ENCODE data around the gene RPL10. TPM values are rescaled to one million over a fixed set of nuclear protein-coding genes. Genes with fewer than 3 reads are reported as not detected.
"Not testable (repeated sequence)": the region's sequence is repeated elsewhere in the genome, so short reads cannot be mapped to it uniquely, and the experiment has no call there.

Gene RPL10
- total and polyA plus RNA-seq, 2 of the 13 experiments (the other 11 are each of a cell fraction or from before 2014, with no cell fraction given) = 2,381 to 4,713 TPM

DNA sequence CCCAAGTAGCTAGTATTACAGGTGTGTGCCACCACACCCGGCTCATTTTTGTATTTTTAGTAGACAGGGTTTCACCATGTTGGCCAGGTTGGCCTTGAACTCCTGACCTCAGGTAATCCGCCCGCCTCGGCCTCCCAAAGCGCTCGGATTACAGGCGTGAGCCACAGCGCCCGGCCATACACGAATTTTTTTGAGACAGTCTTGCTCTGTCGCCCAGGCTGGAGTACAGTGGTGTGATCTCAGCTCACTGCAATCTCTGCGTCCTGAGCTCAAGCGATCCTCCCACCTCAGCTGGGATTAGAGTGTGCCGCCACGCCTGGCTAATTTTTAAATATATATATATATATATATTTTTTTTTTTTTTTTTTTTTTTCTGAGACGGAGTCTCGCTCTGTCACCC lies 1.8 kb upstream of the RPL10 start:
- Histone ChIP-seq H4K20me1 (ENCODE audit: insufficient read depth, low read length) (peaks cover 21% of the 10 kb centered on the region; the same call in 1 of the 2 replicates), H3K79me2 (ENCODE audit: insufficient read depth, low read length) (peaks cover 21% of the 10 kb centered on the region), H3K36me3 (replicated peaks in 1 of 2; ENCODE audit: control insufficient read depth in 1 of 2, insufficient read depth in 2 of 2, low read length in 2 of 2) (peaks cover 6 to 22% of the 10 kb centered on the region in 2 experiments; a peak in 4 of 5 replicates), H3K4me1 (ENCODE audit: insufficient read depth, low read length) (peaks cover 25% of the 10 kb centered on the region)
- FAIRE-seq; H3K4me3 ChIP-seq (replicated peaks in 1 of 3; ENCODE audit: insufficient read depth in 1 of 3, low read depth in 2 of 3, low read length in 3 of 3); H3K27me3 ChIP-seq (ENCODE audit: control insufficient read depth in 1 of 2, insufficient read depth in 2 of 2, low read length in 2 of 2); H3K9ac ChIP-seq (ENCODE audit: insufficient read depth, low read depth, low read length); DNase-seq (ENCODE audit: low spot score); intact Hi-C loops (cut with micrococcal nuclease; ENCODE audit: unreplicated experiment); in situ Hi-C loops (cut with HindIII; ENCODE audit: extremely low pct_ligation_motif_present, low pct_unique_long_range_greater_than_20kb); H3K4me2 ChIP-seq (ENCODE audit: low read depth, low read length); H3K27ac ChIP-seq (ENCODE audit: extremely low read length, insufficient read depth, low read length); ATAC-seq; BruUV-seq (replicated peaks); H2AFZ ChIP-seq (ENCODE audit: low read length); H3K9me3 ChIP-seq (ENCODE audit: low read length); CTCF ChIA-PET (ENCODE audit: low intra/inter-chr PET ratio, low total read pairs): not testable (repeated sequence)
- 0 out of 2 replicates have a peak, but pooled peaks have one; percentile 38 for TF ChIP-seq ZNF460 (CRISPR knock-in tag; IDR thresholded peaks at IDR 0.05; ENCODE audit: borderline replicate concordance)
- 93% methylated on average over 16 of the region's 17 CpGs for WGBS (ENCODE audit: low lambda C conversion rate)
- POLR2A ChIA-PET = interaction anchor here (6.3 kb wide), 1 partner anchor 14 kb away, joined by 75 read pairs; the partner anchor contains the start of genes DNASE1L1 and TAFAZZIN

DNA sequence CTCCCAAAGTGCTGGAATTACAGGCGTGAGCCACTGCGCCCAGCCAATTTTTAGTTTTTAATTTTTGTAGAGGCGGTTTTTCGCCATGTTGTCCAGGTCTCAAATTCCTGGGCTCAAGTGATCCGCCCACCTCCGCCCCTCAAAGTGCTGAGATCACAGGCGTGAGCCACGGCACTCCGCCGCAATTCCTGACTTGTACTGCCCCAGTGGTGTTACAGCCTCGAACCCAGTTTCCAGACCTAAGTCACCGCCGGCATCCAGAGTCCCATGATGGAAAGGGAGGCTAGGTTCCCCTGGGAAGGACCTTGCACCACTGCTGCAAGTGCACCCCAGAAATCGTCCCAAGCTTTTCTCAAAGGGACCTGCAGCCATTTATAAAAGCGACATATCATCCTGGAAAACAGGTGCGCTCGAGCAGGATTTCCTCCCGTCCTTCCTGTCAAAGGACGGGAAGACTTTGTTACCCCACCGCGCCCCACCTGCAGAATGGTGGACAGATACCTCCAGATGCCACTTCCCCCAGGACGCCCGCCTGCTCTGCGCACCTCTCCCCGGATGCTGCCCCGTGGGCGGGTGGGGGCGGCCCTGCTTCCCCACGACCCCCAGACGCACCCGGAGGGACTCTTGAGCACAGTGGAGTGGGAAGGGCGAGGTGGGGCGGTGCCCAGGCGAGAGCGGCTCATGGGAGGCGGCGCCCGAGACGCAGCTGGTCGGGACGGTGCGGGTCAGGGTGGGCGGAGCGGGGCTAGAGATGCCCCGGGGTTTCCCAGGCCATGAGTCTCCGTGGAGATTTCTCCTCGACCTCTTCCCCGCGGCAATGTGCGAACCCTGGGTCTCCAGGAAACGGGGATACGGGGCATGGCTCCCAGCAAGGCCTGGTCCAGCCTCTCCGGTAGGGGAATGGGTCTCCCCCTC lies 947 bp upstream of the RPL10 start:
- peak overlapping the region; percentile 97 for H3K9ac ChIP-seq (ENCODE audit: insufficient read depth, low read depth, low read length)
- peak overlapping the region; percentile 52 to 77 (median 73) for H3K4me3 ChIP-seq (replicated peaks in 1 of 3; ENCODE audit: insufficient read depth in 1 of 3, low read depth in 2 of 3, low read length in 3 of 3)
- CTCF ChIA-PET (ENCODE audit: low intra/inter-chr PET ratio, low total read pairs) = no interaction called here
- H3K4me1 ChIP-seq (ENCODE audit: insufficient read depth, low read length) = peaks cover 32% of the 10 kb centered on the region
- ATAC-seq = peak; percentile 66
- no peaks in the 10 kb centered on the region for H3K9me3 ChIP-seq (ENCODE audit: low read length)
- WGBS (ENCODE audit: low lambda C conversion rate) = 22% methylated on average over 9 of the region's 53 CpGs
- intact Hi-C loops (cut with micrococcal nuclease; ENCODE audit: unreplicated experiment) (no loop called here), in situ Hi-C loops (cut with HindIII; ENCODE audit: extremely low pct_ligation_motif_present, low pct_unique_long_range_greater_than_20kb) (no loop called here)
- H3K36me3 ChIP-seq (replicated peaks in 1 of 2; ENCODE audit: control insufficient read depth in 1 of 2, insufficient read depth in 2 of 2, low read length in 2 of 2) = peaks cover 6 to 22% of the 10 kb centered on the region in 2 experiments; a peak in 4 of 5 replicates
- no peaks in the 10 kb centered on the region; a peak in 1 of 5 replicates for H3K27me3 ChIP-seq (ENCODE audit: control insufficient read depth in 1 of 2, insufficient read depth in 2 of 2, low read length in 2 of 2)
- peaks cover 21% of the 10 kb centered on the region; the same call in 1 of the 2 replicates for H4K20me1 ChIP-seq (ENCODE audit: insufficient read depth, low read length)
- peaks cover 21% of the 10 kb centered on the region for H3K79me2 ChIP-seq (ENCODE audit: insufficient read depth, low read length)
- H3K4me2 ChIP-seq (ENCODE audit: low read depth, low read length) = peak overlapping the region; percentile 84
- DNase-seq (ENCODE audit: low spot score) = peak; percentile 40
- POLR2A ChIA-PET = interaction anchor here (0.8 to 6.3 kb wide), 26 partner anchors 13 to 145 kb away, joined by 3 to 75 read pairs (median 5); partner anchors contain the start of genes ATP6AP1, DNASE1L1, EMD and FAM3A
- peak overlapping the region; percentile 98 for H3K27ac ChIP-seq (ENCODE audit: extremely low read length, insufficient read depth, low read length)
- H2AFZ ChIP-seq (ENCODE audit: low read length) = no peak overlapping the region
- no peak for FAIRE-seq
- no TSS peak for BruUV-seq (replicated peaks)
- TF ChIP-seq FIP1L1 (IDR thresholded peaks at IDR 0.05; ENCODE audit: borderline replicate concordance, insufficient read depth, low read depth, low read length) (no peak), FLYWCH1 (CRISPR knock-in tag; IDR thresholded peaks at IDR 0.05) (no peak)
- TF ChIP-seq, protein P1, sequence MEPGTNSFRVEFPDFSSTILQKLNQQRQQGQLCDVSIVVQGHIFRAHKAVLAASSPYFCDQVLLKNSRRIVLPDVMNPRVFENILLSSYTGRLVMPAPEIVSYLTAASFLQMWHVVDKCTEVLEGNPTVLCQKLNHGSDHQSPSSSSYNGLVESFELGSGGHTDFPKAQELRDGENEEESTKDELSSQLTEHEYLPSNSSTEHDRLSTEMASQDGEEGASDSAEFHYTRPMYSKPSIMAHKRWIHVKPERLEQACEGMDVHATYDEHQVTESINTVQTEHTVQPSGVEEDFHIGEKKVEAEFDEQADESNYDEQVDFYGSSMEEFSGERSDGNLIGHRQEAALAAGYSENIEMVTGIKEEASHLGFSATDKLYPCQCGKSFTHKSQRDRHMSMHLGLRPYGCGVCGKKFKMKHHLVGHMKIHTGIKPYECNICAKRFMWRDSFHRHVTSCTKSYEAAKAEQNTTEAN (CRISPR knock-in tag; conservative IDR thresholded peaks at IDR 0.05) = no peak
- TF ChIP-seq, protein P2, sequence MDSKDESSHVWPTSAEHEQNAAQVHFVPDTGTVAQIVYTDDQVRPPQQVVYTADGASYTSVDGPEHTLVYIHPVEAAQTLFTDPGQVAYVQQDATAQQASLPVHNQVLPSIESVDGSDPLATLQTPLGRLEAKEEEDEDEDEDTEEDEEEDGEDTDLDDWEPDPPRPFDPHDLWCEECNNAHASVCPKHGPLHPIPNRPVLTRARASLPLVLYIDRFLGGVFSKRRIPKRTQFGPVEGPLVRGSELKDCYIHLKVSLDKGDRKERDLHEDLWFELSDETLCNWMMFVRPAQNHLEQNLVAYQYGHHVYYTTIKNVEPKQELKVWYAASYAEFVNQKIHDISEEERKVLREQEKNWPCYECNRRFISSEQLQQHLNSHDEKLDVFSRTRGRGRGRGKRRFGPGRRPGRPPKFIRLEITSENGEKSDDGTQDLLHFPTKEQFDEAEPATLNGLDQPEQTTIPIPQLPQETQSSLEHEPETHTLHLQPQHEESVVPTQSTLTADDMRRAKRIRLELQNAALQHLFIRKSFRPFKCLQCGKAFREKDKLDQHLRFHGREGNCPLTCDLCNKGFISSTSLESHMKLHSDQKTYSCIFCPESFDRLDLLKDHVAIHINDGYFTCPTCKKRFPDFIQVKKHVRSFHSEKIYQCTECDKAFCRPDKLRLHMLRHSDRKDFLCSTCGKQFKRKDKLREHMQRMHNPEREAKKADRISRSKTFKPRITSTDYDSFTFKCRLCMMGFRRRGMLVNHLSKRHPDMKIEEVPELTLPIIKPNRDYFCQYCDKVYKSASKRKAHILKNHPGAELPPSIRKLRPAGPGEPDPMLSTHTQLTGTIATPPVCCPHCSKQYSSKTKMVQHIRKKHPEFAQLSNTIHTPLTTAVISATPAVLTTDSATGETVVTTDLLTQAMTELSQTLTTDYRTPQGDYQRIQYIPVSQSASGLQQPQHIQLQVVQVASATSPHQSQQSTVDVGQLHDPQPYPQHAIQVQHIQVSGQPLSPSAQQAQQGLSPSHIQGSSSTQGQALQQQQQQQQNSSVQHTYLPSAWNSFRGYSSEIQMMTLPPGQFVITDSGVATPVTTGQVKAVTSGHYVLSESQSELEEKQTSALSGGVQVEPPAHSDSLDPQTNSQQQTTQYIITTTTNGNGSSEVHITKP (CRISPR knock-in tag; IDR thresholded peaks at IDR 0.05; ENCODE audit: low read depth) = no peak
- TF ChIP-seq, protein P3, sequence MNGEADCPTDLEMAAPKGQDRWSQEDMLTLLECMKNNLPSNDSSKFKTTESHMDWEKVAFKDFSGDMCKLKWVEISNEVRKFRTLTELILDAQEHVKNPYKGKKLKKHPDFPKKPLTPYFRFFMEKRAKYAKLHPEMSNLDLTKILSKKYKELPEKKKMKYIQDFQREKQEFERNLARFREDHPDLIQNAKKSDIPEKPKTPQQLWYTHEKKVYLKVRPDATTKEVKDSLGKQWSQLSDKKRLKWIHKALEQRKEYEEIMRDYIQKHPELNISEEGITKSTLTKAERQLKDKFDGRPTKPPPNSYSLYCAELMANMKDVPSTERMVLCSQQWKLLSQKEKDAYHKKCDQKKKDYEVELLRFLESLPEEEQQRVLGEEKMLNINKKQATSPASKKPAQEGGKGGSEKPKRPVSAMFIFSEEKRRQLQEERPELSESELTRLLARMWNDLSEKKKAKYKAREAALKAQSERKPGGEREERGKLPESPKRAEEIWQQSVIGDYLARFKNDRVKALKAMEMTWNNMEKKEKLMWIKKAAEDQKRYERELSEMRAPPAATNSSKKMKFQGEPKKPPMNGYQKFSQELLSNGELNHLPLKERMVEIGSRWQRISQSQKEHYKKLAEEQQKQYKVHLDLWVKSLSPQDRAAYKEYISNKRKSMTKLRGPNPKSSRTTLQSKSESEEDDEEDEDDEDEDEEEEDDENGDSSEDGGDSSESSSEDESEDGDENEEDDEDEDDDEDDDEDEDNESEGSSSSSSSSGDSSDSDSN (CRISPR knock-in tag; IDR thresholded peaks at IDR 0.05) = peak; percentile 28; the same call in 1 of the 2 replicates

All from HepG2 (cell line).